HepG2 (cell line): ENCODE measurements around the gene CCDC183. TPM values are rescaled to one million over a fixed set of nuclear protein-coding genes. Genes with fewer than 3 reads are reported as not detected.

Experiments used
- ATF1 ChIP-seq: IDR thresholded peaks from 2 replicates; pipeline ENCODE4 v1.6.1; 2016; ENCODE audit warnings: mild to moderate bottlenecking, control low read depth
- ATF3 ChIP-seq: sonication (generic); formaldehyde crosslinking; IDR thresholded peaks from 2 replicates; pipeline ENCODE4 v1.4.0; 2020; ENCODE audit warnings: missing genetic modification reagents
- FOSL2 ChIP-seq: sonication (generic); formaldehyde crosslinking; IDR thresholded peaks from 2 replicates; pipeline ENCODE4 v1.4.0; 2020; ENCODE audit warnings: missing genetic modification reagents
- FOXA3 ChIP-seq: IDR thresholded peaks from 2 replicates; pipeline ENCODE4 v1.6.1; 2016; ENCODE audit warnings: missing genetic modification reagents, missing compliant biosample characterization
- FOXP4 ChIP-seq: sonication (generic); formaldehyde crosslinking; IDR thresholded peaks from 2 replicates; pipeline ENCODE4 v1.4.0; 2020; ENCODE audit warnings: missing genetic modification reagents
- FUBP1 ChIP-seq: sonication (generic); formaldehyde crosslinking; IDR thresholded peaks from 2 replicates; pipeline ENCODE4 v1.5.1; 2020; ENCODE audit warnings: missing genetic modification reagents, mild to moderate bottlenecking, borderline replicate concordance
- GATAD2A ChIP-seq: IDR thresholded peaks from 2 replicates; pipeline ENCODE4 v1.6.1; 2016
- IKZF4 ChIP-seq: sonication (generic); formaldehyde crosslinking; IDR thresholded peaks from 2 replicates; pipeline ENCODE4 v1.5.1; 2020; ENCODE audit warnings: borderline replicate concordance, mild to moderate bottlenecking, low read depth, missing genetic modification reagents; ENCODE audit errors: not compliant biosample characterization
- KDM2A ChIP-seq: sonication (generic); formaldehyde crosslinking; IDR thresholded peaks from 2 replicates; pipeline ENCODE4 v1.4.0; 2020; ENCODE audit warnings: low read depth, missing genetic modification reagents, borderline replicate concordance
- MAX ChIP-seq: IDR thresholded peaks from 2 replicates; pipeline ENCODE4 v1.6.1; 2012; ENCODE audit warnings: inconsistent platforms
- NFE2 ChIP-seq: sonication (generic); formaldehyde crosslinking; IDR thresholded peaks from 2 replicates; pipeline ENCODE4 v1.4.0; 2020; ENCODE audit warnings: missing genetic modification reagents
- POLR2G ChIP-seq: fragments of 200-400 bp; formaldehyde crosslinking; IDR thresholded peaks from 2 replicates; pipeline ENCODE4 v1.6.1; 2018; ENCODE audit warnings: mild to moderate bottlenecking, low read depth, low read length, moderate library complexity
- PTBP1 ChIP-seq: fragments of 200-400 bp; formaldehyde crosslinking; IDR thresholded peaks from 2 replicates; pipeline ENCODE4 v1.6.1; 2018; ENCODE audit warnings: low read length, low read depth; ENCODE audit not compliant: poor library complexity, severe bottlenecking
- RAD21 ChIP-seq: fragments of 450-650 bp; formaldehyde crosslinking; IDR thresholded peaks from 2 replicates; pipeline ENCODE4 v1.5.0; 2020; ENCODE audit warnings: mild to moderate bottlenecking
- SNAPC2 ChIP-seq: sonication (generic); formaldehyde crosslinking; IDR thresholded peaks from 2 replicates; pipeline ENCODE4 v1.8.1; 2022; ENCODE audit warnings: mild to moderate bottlenecking, missing genetic modification reagents
- ZBTB34 ChIP-seq: sonication (generic); formaldehyde crosslinking; IDR thresholded peaks from 2 replicates; pipeline ENCODE4 v1.8.0; 2022; ENCODE audit warnings: mild to moderate bottlenecking, missing genetic modification reagents
- ZFP37 ChIP-seq: sonication (generic); formaldehyde crosslinking; IDR thresholded peaks from 2 replicates; pipeline ENCODE4 v1.4.0; 2020; ENCODE audit warnings: missing genetic modification reagents, borderline replicate concordance
- ZFY ChIP-seq: sonication (generic); formaldehyde crosslinking; IDR thresholded peaks from 2 replicates; pipeline ENCODE4 v1.4.0; 2020; ENCODE audit warnings: missing genetic modification reagents
- ZNF275 ChIP-seq: sonication (generic); formaldehyde crosslinking; IDR thresholded peaks from 2 replicates; pipeline ENCODE4 v1.8.0; 2022; ENCODE audit warnings: missing genetic modification reagents, mild to moderate bottlenecking, inconsistent platforms, borderline replicate concordance
- ZNF451 ChIP-seq: sonication (generic); formaldehyde crosslinking; IDR thresholded peaks from 2 replicates; pipeline ENCODE4 v1.5.0; 2020; ENCODE audit warnings: mild to moderate bottlenecking, missing genetic modification reagents
- ZNF576 ChIP-seq: sonication (generic); formaldehyde crosslinking; IDR thresholded peaks from 2 replicates; pipeline ENCODE4 v1.4.0; 2020; ENCODE audit warnings: mild to moderate bottlenecking, missing genetic modification reagents
- ZNF788 ChIP-seq: sonication (generic); formaldehyde crosslinking; IDR thresholded peaks from 2 replicates; pipeline ENCODE4 v1.5.0; 2020; ENCODE audit warnings: mild to moderate bottlenecking, missing genetic modification reagents, borderline replicate concordance
- ZNF850 ChIP-seq: sonication (generic); formaldehyde crosslinking; conservative IDR thresholded peaks from 2 replicates; pipeline ENCODE4 v1.9.0; 2021; ENCODE audit warnings: mild to moderate bottlenecking, missing genetic modification reagents
- polyA plus RNA-seq, 8 experiments: library from polyadenylated mRNA; depleted of rRNA in 3 of 8; stranded (reverse) in 7 of 8; unstranded in 1 of 8; fragments of >200 nt; fragmentation: Illumina TruSeq in 4 of 8; extraction: Trizol in 4 of 8; gene quantifications; 2 replicates each; pipeline versions ENCODE4 v1.2.1 to v1.2.3, GENCODE V29; 2011 to 2016; ENCODE audit warnings: low read depth in 4 of 8, missing spikeins in 1 of 8, mixed read lengths in 1 of 8; ENCODE audit not compliant: insufficient read depth in 1 of 8
- total RNA-seq, 5 experiments: library from RNA; depleted of rRNA; stranded (reverse); fragments of >200 nt; fragmentation: Illumina TruSeq; extraction: Trizol; gene quantifications; 2 replicates each; pipeline ENCODE4 v1.2.3, GENCODE V29; 2016; ENCODE audit warnings: low read depth in 1 of 5

CCDC183 gene
- total and polyA plus RNA-seq, 2 of the 13 experiments (the other 11 are each of a cell fraction or from before 2014, with no cell fraction given) = 5.0 to 66.4 TPM

- no peak for TF ChIP-seq ATF3 (CRISPR knock-in tag)
- peak; percentile 49; the same call in 1 of the 2 replicates for TF ChIP-seq ZNF788 (CRISPR knock-in tag)
- TF ChIP-seq ZNF576 (CRISPR knock-in tag) = no peak
- TF ChIP-seq ZFP37 (CRISPR knock-in tag) = no peak
- TF ChIP-seq MAX = no peak
- TF ChIP-seq GATAD2A = peak; percentile 67
- TF ChIP-seq FOXP4 = no peak; the same call in 1 of the 2 replicates
- TF ChIP-seq POLR2G = peak; percentile 69
- no peak for TF ChIP-seq FUBP1 (CRISPR knock-in tag)
- 0 out of 2 replicates have a peak, but pooled peaks have one; percentile 39 for TF ChIP-seq SNAPC2 (CRISPR knock-in tag)
- no peak for TF ChIP-seq ZNF275 (CRISPR knock-in tag)
- TF ChIP-seq ZFY (CRISPR knock-in tag) = no peak
- TF ChIP-seq KDM2A = peak; percentile 73
- no peak for TF ChIP-seq FOSL2 (CRISPR knock-in tag)
- peak; percentile 52; the same call in 1 of the 2 replicates for TF ChIP-seq ZBTB34
- no peak for TF ChIP-seq NFE2 (CRISPR knock-in tag)
- no peak for TF ChIP-seq ZNF451
- no peak for TF ChIP-seq PTBP1
- TF ChIP-seq RAD21 (CRISPR knock-in tag) = peak; percentile 87
- peak; percentile 53 for TF ChIP-seq FOXA3 (CRISPR knock-in tag)
- no peak for TF ChIP-seq ZNF850 (CRISPR knock-in tag)
- TF ChIP-seq IKZF4 = no peak
- peak; percentile 47; the same call in 1 of the 2 replicates for TF ChIP-seq ATF1
These were observed 8.3 kb upstream of the CCDC183 start (continued) for GRCh38 chr9:136787690-136788400.
